OCI-LY1 (cell line): ENCODE results near the gene FAM20C.

Experiments
- EZH2 ChIP-seq: fragments of 200-600 bp; sonication (generic), shearing (Covaris generic); IDR thresholded peaks from 2 replicates; pipeline ENCODE4 v1.8.0; 2017; ENCODE audit warnings: borderline replicate concordance, mixed run types, mild to moderate bottlenecking, antibody characterized with exemption, low read length, moderate library complexity, mixed read lengths
- TF ChIP-seq, protein P1 (sequence below): fragments of 200-600 bp; sonication (generic), shearing (Covaris generic); IDR thresholded peaks from 2 replicates; pipeline ENCODE4 v1.5.1; 2017; ENCODE audit warnings: mild to moderate bottlenecking, antibody characterized with exemption, low read length, moderate library complexity, mixed read lengths

DNA sequence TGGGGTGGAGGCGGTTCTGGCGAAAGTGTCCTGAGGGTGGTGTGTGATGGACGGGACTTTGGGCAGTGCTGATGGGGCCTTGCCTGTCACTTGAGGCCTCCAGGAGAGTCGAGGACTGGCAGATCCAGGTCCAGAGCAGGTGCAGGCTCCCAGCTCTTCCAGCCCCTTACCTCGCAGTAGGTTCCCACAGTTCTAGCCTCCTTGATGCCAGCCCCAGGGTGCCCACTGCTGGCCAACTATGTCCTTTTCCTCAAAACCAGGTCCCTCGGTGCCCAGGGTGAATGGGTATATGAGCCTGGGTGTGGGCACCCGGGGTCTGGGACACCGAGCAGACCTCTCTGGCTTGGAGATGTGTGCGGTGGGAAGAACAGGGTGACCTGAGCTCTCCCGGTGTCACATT lies 8.3 kb downstream of the FAM20C start:
- TF ChIP-seq, protein P1, sequence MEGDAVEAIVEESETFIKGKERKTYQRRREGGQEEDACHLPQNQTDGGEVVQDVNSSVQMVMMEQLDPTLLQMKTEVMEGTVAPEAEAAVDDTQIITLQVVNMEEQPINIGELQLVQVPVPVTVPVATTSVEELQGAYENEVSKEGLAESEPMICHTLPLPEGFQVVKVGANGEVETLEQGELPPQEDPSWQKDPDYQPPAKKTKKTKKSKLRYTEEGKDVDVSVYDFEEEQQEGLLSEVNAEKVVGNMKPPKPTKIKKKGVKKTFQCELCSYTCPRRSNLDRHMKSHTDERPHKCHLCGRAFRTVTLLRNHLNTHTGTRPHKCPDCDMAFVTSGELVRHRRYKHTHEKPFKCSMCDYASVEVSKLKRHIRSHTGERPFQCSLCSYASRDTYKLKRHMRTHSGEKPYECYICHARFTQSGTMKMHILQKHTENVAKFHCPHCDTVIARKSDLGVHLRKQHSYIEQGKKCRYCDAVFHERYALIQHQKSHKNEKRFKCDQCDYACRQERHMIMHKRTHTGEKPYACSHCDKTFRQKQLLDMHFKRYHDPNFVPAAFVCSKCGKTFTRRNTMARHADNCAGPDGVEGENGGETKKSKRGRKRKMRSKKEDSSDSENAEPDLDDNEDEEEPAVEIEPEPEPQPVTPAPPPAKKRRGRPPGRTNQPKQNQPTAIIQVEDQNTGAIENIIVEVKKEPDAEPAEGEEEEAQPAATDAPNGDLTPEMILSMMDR: no peak
- no peak for TF ChIP-seq EZH2
